ENCODE results near the gene PBX4. TPM values are rescaled to one million over a fixed set of nuclear protein-coding genes. Genes with fewer than 3 reads are reported as not detected.

Gene PBX4
- total and polyA plus RNA-seq, 2 donors (not counting 1 experiment from before 2014, with no cell fraction given), result 11.7 TPM

- Histone ChIP-seq H3K27me3 (replicated peaks in 1 of 4; ENCODE audit: control extremely low read depth in 1 of 4, control insufficient read depth in 3 of 4, insufficient read depth in 4 of 4, low read length in 3 of 4) (no peaks in the 10 kb centered on the region), H3K4me3 (ENCODE audit: control extremely low read depth in 1 of 5, extremely low read depth in 1 of 5, insufficient read depth in 1 of 5, low read depth in 2 of 5, low read length in 4 of 5) (no peak overlapping the region), H3K36me3 (replicated peaks in 1 of 2; ENCODE audit: control extremely low read depth in 1 of 2, control insufficient read depth in 1 of 2, extremely low read depth in 1 of 2, insufficient read depth in 2 of 2, low read length in 1 of 2) (peaks cover 0 to 75% of the 10 kb centered on the region in 2 experiments), H3K27ac (ENCODE audit: low read length in 2 of 2) (no peak overlapping the region), H3K4me2 (replicated peaks; ENCODE audit: low read depth, low read length, poor library complexity, severe bottlenecking) (no peak overlapping the region), H3K4me1 (ENCODE audit: control insufficient read depth in 2 of 2, insufficient read depth in 2 of 2, low read length in 2 of 2) (peaks cover 0 to 6% of the 10 kb centered on the region in 2 donors), H3K9me3 (ENCODE audit: control extremely low read depth in 1 of 3, control insufficient read depth in 2 of 3, insufficient read depth in 1 of 3, low read length in 2 of 3) (peaks cover 0 to 4% (median 0%) of the 10 kb centered on the region in 3 donors), H4K20me1 (ENCODE audit: control insufficient read depth, insufficient read depth, low read length, poor library complexity, severe bottlenecking) (peaks cover 38% of the 10 kb centered on the region), H2AFZ (ENCODE audit: insufficient read depth, low read depth, low read length, poor library complexity, severe bottlenecking) (no peak overlapping the region), H3K9ac (ENCODE audit: low read length) (no peak overlapping the region), H3K79me2 (ENCODE audit: control insufficient read depth, insufficient read depth, low read length) (peaks cover 26% of the 10 kb centered on the region)
- ChIA-PET POLR2A (no interaction called here), CTCF (interaction anchor here (1.3 kb wide), 1 partner anchor 102 kb away, joined by 3 read pairs; no protein-coding TSS in a partner anchor)
- intact Hi-C loops (cut with micrococcal nuclease), result no loop called here
- Mint-ChIP-seq H3K4me3 (no peak overlapping the region), H3K4me1 (peaks cover 2% of the 10 kb centered on the region), H3K27ac (no peak overlapping the region), H3K27me3 (no peaks in the 10 kb centered on the region), H3K9me3 (ENCODE audit: insufficient read depth) (no peaks in the 10 kb centered on the region)
- 92% methylated on average over 36 of the region's 36 CpGs for WGBS (ENCODE audit: insufficient coverage)
- ATAC-seq (ENCODE audit: low read depth) (no peak), DNase-seq (no peak)
- TF ChIP-seq CTCF (IDR thresholded peaks at IDR 0.05) (no peak), EZH2 (IDR thresholded peaks at IDR 0.05; ENCODE audit: borderline replicate concordance, insufficient read depth, low read depth, low read length, poor library complexity, severe bottlenecking) (no peak)
These were observed 16.2 kb upstream of the PBX4 start for GRCh38 chr19:19634516-19635312.
